ENCODE measurements around the gene NCOR2.

DNA sequence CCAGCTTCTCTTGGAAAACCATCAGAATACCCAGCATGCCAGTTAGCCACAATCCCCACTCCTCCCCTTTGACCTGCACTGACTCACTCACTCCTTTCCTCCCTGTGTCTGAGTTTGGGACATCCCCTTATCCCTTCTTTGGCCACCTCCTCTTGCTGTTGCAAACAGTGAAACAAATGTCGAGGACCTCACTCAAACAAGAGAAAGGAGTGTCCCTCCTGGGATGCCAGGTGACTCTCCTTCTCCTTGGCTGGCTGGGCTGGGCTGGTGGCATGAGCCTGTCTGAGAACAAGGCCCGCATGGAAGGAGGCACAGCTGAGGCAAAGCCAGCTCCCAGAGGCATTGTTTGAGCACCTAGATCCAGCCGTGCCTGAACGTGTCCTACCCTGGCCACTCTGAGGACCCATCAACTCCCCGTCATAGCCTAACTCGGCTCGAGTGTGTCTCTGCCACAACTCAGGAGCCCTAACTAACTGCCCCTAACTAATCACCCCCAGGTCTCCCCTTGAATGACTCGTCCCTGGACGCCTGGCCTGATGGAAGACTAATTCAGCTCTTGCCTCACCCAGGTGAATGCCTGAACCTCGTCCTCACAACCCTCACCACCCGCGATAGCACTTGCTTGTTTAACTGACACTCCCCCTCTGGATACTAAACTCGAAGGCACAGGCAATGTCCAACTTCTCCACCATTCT is 43.0 kb downstream of the NCOR2 start:
- no peak for TF ChIP-seq POLR2A (IDR thresholded peaks at IDR 0.05)
- TF ChIP-seq, protein P1, sequence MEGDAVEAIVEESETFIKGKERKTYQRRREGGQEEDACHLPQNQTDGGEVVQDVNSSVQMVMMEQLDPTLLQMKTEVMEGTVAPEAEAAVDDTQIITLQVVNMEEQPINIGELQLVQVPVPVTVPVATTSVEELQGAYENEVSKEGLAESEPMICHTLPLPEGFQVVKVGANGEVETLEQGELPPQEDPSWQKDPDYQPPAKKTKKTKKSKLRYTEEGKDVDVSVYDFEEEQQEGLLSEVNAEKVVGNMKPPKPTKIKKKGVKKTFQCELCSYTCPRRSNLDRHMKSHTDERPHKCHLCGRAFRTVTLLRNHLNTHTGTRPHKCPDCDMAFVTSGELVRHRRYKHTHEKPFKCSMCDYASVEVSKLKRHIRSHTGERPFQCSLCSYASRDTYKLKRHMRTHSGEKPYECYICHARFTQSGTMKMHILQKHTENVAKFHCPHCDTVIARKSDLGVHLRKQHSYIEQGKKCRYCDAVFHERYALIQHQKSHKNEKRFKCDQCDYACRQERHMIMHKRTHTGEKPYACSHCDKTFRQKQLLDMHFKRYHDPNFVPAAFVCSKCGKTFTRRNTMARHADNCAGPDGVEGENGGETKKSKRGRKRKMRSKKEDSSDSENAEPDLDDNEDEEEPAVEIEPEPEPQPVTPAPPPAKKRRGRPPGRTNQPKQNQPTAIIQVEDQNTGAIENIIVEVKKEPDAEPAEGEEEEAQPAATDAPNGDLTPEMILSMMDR (IDR thresholded peaks at IDR 0.05), result no peak
- no peak for TF ChIP-seq EP300 (IDR thresholded peaks at IDR 0.05)
- TF ChIP-seq POLR2AphosphoS5 (IDR thresholded peaks at IDR 0.05), result no peak

Measured in suprapubic skin (tissue), 4 donors.